NOMO-1 treated with dmso at 0.1 percent for 144 hours (cell line): Measurements from ENCODE around the gene ITPK1.
A peak's percentile ranks its signal among the peaks of the same experiment; 100 is the strongest.

Experiments
- DNase-seq: peaks from one replicate; lab custom pipeline; 2025; ENCODE audit not compliant: unreplicated experiment; lab: John Stamatoyannopoulos, UW

The ITPK1 gene

DNA sequence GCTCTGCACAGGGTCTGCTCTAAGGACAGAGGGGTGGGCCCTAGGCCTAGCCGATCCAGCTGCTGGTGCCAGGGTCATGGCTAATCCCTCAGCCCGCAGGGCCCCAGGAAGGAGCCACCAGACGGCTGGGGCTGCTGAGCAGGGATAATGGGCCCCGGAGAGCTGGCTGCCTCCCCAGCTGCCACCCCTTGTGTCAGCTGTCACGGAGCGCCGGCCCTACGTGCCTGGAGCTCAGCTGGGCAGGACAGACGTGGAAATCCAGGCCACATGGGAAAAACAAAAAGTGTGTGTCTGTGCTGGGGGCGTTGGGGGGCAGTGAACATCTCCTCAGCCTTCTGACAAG lies 156.6 kb downstream of the ITPK1 start:
- no peak for DNase-seq

DNA sequence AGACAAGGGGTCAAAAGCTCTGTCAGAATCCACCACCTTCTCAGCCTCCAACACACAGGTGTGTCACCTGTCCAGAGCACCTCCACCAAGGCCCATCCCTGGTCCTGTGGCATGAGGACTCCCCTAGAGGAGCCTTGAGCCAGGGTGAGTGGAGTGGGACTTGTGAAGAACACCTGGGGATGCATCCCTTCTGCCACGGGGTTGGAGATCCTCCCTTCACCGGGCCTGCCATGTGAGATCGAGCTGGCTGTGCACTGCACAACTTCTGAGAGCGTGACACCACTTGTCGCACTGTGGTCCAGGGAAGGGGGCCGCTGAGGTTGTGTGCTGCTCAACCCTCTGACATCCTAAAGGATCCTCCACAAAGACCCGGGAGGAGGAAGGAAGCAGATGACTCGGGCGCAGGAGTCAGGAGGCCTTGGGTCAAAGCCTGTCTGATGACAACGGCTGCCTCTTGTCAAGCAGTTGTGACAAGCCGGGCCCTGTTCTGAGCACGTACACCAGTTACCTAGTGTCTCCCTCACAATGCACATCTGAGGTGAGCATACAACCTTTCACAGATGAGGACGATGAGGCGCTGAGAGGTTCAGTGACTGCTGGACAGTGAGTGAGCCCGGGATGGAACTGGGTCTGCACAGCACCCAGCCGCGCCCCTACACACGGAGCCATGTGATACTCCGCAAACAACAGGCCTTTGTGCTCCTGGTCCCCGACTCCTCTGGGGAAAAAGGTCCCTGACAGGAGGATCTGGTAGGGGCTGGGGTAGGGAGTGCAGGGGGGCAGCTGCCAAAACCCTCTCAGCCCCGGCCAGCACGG lies 157.1 kb downstream of the ITPK1 start:
- DNase-seq: no peak

DNA sequence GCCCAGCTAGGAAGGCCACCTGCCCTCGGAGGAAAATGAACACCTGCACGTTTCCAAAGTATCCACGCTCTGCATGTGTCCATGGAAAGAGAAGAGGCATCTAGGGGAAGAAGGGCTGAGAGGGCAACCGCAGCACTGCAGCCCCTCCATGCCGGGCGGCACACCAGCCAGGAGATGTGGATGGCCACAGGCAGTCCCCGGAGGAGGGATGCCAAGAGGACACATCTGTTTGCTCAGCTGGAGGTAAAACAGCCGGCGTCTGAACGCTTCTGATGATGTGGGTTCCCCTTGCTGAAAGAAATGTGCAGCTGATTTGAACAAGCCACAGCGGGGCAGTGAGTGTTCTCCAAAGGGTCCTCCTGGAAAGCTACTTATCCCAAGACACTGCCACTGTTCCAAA lies 158.8 kb downstream of the ITPK1 start:
- no peak for DNase-seq

DNA sequence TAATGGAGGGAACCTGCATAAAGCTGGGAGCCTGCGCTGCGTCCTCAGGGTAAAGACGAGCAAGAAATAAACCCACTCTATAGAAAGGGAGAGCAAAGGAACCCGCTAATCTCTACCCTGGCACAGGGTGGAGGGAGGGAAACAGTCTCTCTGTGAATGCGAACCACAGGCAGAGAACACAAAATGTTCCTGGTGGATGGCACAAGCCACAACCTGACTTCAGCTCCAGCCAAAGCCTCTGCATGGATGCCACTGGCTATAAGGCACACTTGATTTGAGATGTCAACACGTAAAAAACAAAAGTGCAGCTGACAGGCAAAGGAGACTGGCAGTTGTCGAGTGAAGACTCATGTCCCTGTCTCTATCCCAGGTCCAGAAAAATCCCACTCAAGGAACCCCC lies 160.3 kb downstream of the ITPK1 start:
- DNase-seq: no peak

DNA sequence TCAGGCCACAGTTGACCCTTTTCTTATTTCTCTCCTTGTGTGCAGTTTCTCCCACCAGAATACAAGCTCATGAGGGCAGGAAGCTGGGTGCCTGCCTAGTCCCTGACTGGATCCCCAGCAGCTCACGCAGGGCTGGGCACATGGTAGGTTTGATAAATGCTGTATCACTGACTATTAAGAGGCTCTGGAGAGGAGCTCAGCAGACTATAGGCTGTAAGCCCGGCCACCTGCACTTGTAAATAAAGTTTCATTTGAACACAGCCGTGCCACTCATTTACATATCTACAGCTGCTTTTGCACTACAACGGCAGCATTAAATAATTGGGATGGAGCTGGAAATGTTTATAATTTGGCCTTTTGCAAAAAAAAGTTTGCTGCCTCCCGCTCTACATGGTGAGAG lies 160.8 kb downstream of the ITPK1 start:
- DNase-seq: no peak

DNA sequence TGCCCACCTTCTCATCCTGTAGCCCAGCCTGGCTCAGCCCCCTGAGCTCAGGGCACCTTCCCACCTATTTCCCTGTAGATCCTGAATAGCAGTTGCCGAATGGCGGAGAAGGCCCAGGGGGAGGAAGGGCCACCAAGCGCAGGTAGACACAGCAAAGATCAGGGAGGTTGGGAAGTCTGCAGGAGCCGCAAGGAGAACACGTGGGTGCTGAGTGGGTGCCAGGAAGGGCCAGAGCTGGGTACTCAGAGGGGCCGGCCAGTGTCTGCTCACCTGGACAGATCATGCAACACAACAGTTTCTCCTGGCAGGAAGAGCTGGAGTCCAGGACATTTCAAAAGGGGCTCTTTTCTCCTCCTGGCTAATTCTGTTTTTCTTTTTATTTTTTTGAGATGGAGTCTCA lies 162.2 kb downstream of the ITPK1 start:
- no peak for DNase-seq

DNA sequence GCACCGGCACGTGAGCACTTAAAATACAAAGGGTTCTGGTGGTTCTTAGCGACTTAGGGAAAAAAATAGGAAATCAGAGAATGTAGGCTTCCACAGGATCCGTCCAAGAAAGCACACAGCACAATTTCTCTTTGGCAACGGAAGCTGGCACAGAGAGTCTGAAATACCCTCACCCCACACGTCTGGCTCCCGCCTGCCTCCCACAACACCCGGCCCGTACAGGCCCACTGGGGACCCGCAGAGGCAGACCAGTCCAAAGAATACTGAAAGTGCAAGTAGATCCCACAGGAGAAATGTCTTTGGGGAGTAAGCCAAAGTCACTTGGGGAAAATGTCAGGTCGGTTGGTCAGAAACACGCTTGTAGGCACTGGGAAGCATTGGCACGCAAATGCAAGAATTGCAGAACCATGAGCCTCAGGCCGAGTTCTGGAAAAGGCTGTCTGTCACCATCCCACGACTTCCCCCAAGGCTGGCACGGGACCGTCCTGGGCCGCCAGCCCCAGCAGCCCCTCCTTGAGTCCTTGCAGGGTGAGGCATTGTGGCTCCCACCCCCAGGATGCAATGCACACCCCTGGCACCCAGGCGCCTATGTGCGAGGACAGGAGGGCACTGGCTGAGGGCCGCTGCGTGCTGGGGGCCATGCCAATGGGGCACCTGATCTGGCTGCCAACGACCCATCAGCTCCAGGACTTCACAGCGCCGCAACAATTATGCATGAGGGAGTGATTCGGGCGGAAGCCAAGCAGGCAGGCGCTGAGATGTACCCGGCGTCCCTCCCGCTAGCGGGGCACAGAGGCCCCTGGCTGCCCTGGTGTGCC lies 163.0 kb downstream of the ITPK1 start:
- DNase-seq: no peak

DNA sequence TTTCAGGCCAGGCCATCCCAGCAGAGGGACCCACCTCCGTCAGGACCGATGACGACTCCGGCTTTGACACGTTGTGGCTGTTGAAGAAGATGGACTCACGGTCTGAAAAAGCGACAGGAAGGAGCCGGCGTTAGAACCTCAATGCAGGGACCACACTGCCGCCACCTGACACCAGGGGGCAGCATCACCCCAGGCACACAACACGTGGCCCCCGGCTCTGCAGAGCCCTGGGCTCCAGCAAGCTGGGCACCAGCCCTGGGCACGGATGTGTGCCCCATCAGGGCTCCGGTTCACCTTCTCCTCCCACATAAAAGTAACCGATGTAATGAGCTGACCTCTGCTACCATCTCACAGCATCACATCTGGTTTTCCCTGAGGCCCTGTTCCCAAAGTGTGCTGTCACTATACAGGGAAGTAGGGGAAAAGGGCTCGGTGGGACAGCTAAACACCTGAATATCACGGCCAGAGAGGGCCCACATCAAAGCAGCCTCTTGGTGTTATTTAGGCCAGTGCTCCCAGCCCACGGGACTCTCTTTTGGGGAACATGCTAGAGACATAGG lies 163.7 kb downstream of the ITPK1 start:
- DNase-seq: peak; percentile 14

DNA sequence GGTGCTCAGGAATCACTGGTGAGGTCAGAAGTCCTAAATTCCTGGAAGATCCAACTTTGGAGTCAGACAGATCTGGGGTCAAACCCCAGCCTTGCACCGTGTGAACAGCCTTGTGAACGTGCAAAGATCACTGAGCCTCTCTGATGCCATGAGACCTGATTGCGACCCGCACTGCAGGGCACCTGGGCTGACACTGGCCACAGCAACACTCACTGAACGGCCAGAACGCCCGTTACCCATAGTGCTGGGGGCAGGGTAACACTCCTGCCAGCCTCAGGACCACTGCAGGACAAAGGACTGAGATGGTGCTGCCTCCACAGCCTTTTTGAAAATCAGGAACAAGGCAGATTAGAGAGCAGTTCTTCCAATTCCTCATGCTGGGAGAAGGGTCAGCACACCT lies 164.5 kb downstream of the ITPK1 start:
- DNase-seq: no peak

DNA sequence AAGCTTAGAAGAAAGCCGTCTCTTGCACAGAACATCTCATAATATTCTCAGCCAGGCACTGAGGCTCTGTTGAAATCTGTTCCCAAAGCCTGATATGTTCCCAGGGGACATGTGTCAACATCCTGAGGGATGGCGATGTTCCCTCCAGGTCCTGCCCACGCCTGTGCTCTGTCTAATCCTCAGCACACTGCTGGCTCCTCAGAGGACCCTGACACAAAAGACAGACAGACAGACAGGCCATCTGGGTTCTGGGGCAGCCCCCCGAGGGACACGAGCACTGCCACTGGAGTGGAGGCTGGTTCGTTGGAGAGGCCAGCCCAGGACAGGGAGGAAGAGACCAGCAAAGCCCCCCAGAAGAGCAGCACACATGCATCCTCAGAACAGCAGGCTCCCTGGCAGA lies 165.0 kb downstream of the ITPK1 start:
- DNase-seq: no peak

DNA sequence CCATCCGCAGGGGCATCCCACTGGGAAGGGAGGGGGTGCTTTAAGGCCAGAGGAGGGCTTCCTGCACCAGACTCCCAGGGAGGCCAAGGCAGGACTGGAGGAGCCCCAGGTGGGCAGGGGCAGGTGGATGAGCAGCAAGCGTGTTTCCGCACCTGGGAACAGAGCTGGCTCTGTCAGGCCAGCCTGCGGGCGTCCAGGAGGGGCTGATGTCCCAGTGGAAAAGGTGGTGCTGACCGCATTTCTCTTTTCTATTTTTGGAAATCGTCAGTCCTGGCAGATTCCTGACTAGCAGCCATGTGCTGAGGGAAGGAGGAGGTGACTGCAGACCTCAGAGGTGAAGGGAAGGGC lies 165.6 kb downstream of the ITPK1 start:
- DNase-seq: no peak

DNA sequence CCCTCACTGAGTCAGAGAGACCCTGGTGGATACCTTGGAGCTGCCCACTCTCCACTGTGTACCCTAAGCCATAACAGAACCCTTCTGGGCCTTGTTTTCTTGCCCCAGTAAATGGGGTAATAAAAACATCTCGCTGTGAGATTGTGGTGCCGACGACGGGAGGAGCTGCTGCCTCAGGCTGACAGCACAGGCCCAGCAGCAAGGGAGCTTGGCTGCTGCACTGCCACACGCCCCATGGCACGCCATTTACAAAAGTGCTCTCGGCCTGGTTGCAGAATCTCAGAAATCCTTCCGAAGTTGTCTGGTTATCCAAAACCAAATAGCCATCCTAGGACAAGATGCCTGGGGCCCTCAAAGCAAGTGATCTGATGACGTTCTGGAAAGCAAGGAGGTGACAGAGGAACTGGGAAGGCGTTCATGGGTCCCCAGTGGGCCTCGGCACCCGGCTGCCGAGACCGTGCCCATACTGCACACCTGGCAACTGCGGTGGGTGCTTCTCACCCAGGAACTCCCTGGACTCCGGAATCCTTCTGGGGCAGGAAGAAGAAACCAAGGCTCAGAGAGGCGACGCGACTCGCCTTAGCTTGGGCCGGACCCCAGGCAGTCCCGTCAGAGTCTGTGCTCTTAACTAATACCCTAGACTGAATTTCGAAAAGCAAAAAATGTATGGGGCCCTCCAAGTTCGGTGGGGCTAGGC lies 166.1 kb downstream of the ITPK1 start:
- no peak for DNase-seq

DNA sequence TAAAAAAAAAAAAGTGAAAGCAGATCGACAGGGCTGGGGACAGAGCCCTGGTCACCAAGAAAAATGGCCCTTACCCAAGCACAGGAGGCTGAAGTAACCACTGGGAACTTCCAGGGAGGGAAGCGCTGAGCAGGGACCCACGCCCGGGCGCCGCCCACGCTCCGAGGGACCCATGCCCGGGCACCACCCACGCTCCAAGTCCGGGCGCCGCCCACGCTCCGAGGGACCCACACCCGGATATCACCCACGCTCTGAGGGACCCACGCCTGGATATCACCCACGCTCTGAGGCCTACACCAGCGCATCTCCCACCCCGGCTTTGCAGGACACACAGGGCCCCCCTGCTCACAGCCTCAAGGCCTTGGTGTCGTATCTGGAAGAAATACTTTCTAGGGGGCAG lies 167.1 kb downstream of the ITPK1 start:
- DNase-seq: no peak

DNA sequence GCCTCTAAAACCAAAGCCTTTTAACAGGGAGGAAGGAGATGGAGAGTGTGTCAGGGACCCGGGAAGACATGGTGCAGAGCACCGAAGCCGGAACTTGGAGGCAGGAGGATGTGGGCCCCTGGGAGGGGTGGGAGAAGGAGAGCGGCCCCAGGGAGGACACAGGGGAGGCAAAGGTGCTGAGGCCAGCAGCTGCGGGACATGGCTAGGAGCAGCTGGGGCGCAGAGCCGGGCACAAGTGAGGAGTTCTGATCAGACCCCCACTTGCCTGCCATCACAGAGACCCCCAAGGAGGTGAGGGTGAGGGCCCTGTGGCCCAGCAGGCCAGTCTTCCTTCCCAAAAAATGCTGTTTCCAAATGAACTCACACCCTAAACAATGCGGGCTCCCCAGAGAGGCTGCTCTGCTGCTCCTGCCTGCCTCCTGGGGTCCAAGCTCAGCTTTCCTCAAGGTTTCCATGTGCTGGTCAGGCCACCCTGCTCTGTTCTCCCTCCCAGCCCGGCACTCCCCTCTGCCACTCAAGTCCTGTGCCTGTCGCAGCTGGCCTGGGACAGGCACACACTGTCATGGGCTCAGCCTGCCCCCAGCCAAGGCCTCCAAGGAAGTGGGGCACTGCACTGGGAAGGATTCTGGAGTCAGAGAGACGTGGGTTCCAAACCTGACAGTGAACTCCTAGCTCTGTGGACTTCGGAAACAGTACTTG lies 168.7 kb downstream of the ITPK1 start:
- no peak for DNase-seq

DNA sequence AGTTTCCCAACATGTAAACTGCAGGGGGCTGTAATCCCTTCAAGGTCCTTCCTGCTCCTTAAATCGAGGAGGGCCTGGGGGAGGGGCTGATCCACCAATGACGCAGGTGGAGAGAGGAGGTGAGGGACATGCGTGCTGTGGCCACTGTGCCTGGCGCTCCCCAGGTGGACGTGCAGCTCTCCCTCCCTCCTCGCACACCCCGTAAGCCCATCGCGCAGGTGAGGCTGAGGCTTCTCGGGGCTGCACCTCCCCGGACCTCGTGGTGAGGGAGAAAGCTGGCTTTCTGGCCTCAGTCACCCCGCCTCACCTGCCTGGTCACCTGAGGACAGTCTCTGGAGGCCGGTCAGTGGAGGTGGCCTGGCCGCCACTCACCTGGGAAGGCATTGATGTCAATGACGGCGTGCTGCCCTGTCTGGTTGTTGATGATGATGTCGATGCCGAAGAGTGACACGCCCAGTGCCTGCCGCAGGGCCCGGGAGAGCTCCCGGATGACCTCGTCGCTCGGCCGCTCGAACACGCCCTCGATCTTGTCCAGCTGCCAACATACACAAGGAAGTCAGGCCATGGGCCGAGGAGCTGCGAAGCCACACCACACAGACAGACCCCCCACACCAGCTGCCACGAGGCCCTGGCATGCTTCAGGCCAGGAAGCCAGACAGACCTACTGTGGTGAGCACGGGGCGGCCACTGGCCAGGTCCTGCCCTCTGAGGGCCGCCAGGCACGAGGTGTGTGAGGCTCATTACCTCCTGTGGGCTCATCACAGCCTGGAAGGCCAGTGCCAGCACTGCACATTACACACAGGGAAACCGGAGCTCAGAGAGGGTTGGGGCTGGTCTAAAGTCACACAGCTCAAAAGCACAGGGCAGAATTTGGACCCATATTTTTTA lies 169.5 kb downstream of the ITPK1 start:
- DNase-seq: no peak

DNA sequence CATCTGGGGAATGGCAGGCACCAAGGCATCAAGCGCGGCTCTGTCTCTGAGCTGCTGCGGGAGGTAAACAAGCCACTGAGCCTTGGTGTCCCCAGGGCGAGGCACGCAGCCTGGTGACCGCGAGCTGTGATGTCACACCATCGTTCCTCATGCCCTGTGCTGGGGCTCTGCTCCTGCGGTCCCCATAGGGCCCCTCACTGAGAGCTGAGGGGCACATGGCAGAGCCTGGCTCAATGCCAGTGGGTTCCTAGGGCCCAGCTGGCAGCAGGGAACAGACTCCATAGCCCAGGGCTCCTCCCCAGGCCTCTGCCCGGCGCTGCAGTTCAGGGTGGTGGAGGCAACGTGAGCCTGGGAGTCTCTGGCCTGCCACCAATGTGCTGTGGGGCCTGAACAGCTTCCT lies 170.2 kb downstream of the ITPK1 start:
- DNase-seq: no peak

DNA sequence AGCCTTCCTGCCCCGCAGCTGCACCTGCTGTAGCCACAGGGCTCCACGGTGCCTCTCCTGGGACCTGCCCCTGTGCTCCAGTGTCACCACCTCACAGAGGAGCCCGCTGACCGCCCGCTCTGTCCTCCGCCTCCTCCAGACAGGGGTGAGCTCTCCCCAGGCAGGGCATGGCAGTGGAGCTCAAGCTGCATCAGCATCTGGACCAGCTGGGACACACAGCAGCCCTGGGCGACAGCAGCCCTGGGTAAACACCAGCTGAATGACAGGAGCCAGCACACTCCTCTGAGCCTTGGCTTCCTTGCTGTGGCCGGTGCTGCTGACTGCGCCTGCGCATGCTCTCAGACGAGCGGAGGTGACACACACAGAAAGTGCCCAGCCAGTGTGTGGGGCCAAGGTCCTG lies 170.7 kb downstream of the ITPK1 start:
- DNase-seq: no peak

DNA sequence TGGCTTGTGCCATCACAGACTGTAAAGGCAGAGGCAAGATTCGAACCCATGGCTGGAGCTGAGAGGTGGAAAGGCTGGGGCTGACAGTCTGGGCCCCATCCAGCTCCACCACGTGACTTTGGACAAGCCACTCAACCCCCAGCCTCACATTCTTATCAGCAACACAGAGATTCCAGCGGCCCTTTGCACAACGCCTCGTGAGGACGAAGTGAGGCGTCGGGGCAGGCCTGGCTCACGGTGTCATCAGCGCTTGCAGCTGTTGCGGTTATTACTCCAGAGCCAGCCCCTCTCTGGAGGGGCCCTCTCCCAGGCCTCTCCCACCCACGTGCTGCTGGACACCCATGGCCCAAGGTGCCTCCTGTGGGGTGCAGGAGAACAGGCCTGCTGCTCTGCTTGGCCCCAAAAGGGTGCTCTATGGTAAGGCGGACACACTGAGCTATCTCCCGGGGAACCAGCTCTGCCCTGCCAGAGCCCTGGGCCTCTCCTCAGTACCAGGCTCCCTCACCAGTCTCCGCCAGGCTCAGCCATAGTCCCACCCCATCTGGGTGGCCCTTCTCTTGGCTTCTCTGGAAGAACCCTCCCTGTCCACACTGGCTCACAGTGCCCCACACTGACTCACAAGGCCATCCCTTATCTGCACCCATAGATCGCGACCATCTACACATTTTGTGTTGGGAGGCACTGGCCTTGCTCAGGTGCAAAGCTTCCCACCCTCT lies 171.7 kb downstream of the ITPK1 start:
- DNase-seq: no peak

DNA sequence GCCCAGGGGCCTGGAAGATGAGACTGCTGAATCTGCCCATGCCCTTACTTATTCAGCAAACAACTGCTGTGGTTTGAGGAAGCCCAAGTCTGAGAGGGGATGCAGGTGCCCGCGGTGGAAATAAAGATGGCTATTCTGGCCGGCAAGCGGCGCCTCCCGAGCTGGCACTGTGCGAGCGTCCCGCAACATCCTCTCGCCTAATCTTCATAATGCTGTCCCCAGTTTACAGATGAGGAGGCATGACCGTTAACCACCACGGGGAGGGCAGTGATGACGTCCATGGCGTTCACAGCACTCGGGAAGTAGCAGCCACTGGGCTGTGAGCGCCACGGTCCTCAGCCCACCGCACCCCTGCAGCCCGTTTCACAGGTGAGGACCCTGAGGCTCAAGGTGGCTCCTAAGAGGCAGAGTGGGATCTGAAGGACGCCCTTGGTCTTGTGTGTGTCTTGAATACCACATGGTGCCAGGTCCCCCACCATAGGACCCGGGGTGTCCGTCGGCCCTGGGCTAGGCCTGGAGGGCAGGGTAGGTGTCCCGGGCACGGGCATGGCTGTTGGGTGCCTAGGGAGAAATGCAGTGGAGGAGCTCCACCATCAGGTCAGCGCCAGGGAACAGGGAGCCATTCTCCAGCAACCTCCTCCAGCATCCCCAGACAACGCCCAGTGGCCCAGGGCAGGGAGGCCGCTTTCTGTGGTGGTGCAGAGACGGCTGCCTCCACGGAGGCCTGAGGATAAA lies 172.6 kb downstream of the ITPK1 start:
- no peak for DNase-seq
